Stimulated activated CD4-positive, alpha-beta T cell treated with anti-CD3 and anti-CD28 coated beads, Interleukin-2, amount 100 ng/mL, for 24 hours (primary cell): ENCODE data around the gene PIM1.

Source experiments
- DNase-seq, 2 donors: peaks; one replicate each; pipeline ENCODE4 v3.0.0-alpha.2; 2020

The PIM1 gene

GRCh38 chr6:37138856-37139229 lies 31.1 kb upstream of the PIM1 start:
- no peak for DNase-seq

DNA sequence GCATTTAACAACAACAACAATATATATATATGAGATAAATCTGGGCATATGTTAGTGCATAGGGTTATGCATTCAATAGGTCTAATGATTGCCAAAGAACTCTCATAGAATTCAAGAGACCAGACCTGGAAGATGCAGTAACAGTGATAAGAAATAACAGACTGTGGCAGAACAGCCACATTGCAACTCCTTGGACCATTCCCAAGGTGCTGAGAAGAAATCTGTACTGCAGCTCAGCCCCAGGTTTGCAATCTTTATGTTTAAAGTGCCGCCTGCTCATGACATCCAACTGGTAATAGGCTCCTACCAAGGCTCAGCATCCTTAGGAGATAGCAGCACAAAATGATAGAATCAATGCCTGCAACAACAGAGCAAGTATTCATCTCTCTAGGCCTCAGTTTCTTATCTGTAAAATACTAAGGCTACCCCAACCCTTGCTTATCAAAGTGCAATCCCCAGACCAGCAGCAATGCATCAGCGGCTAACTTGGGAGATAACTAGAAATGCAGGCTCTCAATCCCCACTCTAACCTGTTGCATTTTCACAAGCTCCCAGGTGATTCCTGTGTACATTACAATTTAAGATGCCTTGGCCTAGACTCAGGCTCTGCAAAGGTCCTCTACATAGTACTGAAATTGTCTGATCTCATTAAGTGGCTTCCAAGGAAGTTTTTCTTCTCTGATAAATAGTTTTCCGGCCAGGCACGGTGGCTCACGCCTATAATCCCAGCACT lies 30.6 kb upstream of the PIM1 start:
- DNase-seq: no peak

- no peak for DNase-seq
These were observed 29.8 kb upstream of the PIM1 start for GRCh38 chr6:37140145-37140544.

GRCh38 chr6:37141281-37142049 lies 28.5 kb upstream of the PIM1 start:
- no peak for DNase-seq

GRCh38 chr6:37142050-37142614 lies 27.8 kb upstream of the PIM1 start:
- no peak for DNase-seq

DNA sequence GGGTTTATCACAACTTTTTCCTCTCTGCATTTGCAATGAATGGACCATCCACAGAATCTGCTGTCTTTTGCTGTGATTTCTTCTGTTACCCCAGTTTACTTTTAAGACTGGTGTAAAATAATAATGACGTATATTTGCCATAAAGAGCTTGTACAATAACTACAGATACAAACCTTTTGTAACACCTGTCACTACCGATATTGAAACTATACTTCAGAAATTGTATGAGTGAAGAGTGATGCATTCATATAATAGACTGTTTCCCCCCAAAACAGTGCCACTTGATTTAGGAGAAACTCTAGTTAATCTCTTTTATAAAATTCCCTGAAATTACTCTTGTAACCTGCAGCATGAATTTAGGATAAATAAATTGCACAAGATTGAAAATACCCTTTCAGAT lies 26.4 kb upstream of the PIM1 start:
- DNase-seq: no peak

- DNase-seq: no peak
These were observed 24.5 kb upstream of the PIM1 start for GRCh38 chr6:37145443-37145842.

GRCh38 chr6:37146735-37147157 lies 23.2 kb upstream of the PIM1 start:
- DNase-seq: no peak

GRCh38 chr6:37149745-37150144 lies 20.2 kb upstream of the PIM1 start:
- DNase-seq: no peak

DNA sequence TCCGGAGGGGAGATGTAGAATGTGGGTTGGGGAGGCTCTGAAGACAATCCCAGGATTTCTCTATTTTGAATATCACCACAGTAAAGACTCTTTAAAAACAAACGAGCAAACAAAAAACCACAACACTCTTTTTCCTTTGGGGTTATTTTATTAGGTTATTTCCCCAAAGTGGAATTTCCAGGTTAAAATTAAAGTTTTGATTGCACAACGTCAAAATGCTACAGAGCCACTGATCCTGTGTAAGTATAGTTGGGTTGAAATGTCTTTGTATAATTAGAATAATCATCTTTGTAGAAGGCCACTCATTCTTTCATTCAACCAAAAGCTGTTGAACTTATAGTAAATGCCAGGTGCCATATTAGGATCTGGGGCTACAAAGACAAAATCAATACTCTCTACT lies 19.6 kb upstream of the PIM1 start:
- DNase-seq: no peak

GRCh38 chr6:37155394-37156312 lies 14.3 kb upstream of the PIM1 start:
- DNase-seq: peak; percentile 65 to 74

GRCh38 chr6:37158508-37158907 lies 11.4 kb upstream of the PIM1 start:
- no peak for DNase-seq

- no peak for DNase-seq
These were observed 8.8 kb upstream of the PIM1 start for GRCh38 chr6:37160922-37161778.

DNA sequence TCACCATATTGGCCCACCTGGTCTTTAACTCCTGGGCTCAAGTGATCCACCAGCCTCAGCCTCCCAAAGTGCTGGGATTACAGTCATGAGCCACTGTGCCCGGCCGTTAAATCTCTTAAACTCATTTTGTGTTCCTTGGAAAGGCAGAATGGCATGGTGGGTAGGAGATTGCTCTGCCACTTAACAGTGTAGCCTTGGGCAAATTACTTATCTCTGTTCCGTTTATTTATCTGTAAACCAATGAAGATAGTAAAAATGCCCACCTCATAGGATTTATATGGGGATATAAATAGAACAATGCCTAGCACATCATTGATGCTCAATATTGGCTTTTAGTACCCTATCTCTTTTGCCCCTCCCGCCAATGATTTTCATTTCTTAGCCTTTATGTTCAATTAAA lies 7.2 kb upstream of the PIM1 start:
- DNase-seq: no peak

- no peak for DNase-seq
These were observed 1.7 kb upstream of the PIM1 start for GRCh38 chr6:37168163-37168758.

- DNase-seq: peak; percentile 33 to 51
These were observed 999 bp upstream of the PIM1 start for GRCh38 chr6:37168811-37169495.

- DNase-seq: peak; percentile 55 to 56
These were observed 585 bp downstream of the PIM1 start for GRCh38 chr6:37170273-37171200.

DNA sequence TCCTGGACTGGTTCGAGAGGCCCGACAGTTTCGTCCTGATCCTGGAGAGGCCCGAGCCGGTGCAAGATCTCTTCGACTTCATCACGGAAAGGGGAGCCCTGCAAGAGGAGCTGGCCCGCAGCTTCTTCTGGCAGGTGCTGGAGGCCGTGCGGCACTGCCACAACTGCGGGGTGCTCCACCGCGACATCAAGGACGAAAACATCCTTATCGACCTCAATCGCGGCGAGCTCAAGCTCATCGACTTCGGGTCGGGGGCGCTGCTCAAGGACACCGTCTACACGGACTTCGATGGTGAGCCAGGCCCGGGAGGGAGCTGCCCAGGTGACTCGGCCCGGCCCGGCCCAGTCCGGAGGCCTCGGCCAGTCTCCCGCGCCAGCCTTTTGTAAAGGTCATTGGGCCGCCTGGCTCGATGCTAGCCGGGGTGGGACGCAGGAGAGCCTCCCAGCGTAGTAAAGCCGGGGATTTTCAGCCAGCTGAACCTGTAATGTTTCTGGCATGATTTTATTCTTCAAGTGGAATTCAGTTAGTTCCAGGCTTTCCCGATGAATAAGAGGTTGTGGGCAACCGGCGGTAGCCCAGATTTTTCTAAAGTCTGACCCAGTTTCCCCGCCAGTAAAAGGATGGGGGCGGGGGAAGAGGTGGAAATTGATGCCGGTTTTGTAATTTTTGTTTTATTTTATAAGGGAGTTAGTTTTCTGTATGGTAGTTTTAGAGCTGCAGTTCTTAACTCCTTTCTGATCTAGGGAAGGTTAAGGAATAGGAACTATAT lies 1.4 kb downstream of the PIM1 start:
- peak; percentile 43 to 45 for DNase-seq
